ENCODE measurements around the gene DAG1.

GRCh38 chr3:49567406-49567805 lies 97.3 kb downstream of the DAG1 start:
- TF ChIP-seq CTCF (conservative IDR thresholded peaks at IDR 0.05; ENCODE audit: low read depth in 2 of 2) (no peak), CREB1 (CRISPR knock-in tag; IDR thresholded peaks at IDR 0.05; ENCODE audit: low read depth) (no peak), ETS1 (IDR thresholded peaks at IDR 0.05) (no peak), EZH2 (IDR thresholded peaks at IDR 0.05; ENCODE audit: low read depth, unreplicated experiment) (no peak), POLR2AphosphoS5 (IDR thresholded peaks at IDR 0.05; ENCODE audit: low read depth) (no peak), REST (IDR thresholded peaks at IDR 0.05; ENCODE audit: unreplicated experiment) (no peak)
